Hepatocyte (in vitro differentiated cells): ENCODE measurements around the gene PITHD1. TPM values are rescaled to one million over a fixed set of nuclear protein-coding genes. Genes with fewer than 3 reads are reported as not detected.

ENCODE experiments used
- DNase-seq: peaks from one replicate; pipeline ENCODE4 v3.0.0-alpha.2; 2016; ENCODE audit warnings: low spot score
- H2AFZ ChIP-seq: fragments of 200-600 bp; sonication (generic); 2 replicates; pipeline ENCODE4 v1.6.0; 2016; ENCODE audit warnings: antibody characterized with exemption, mild to moderate bottlenecking
- H3K27ac ChIP-seq: fragments of 200-600 bp; sonication (generic); 2 replicates; pipeline ENCODE4 v1.5.1; 2016; ENCODE audit warnings: mild to moderate bottlenecking
- H3K27me3 ChIP-seq: fragments of 200-600 bp; sonication (generic); 2 replicates; pipeline ENCODE4 v1.6.1; 2016
- H3K36me3 ChIP-seq: fragments of 200-600 bp; sonication (generic); replicated peaks from 2 replicates; pipeline ENCODE4 v1.5.1; 2016; ENCODE audit warnings: low read depth; ENCODE audit not compliant: insufficient read depth
- H3K4me1 ChIP-seq: fragments of 200-600 bp; sonication (generic); 2 replicates; pipeline ENCODE4 v1.5.1; 2016; ENCODE audit warnings: mild to moderate bottlenecking, moderate library complexity; ENCODE audit not compliant: insufficient read depth
- H3K4me2 ChIP-seq: fragments of 200-600 bp; sonication (generic); 2 replicates; pipeline ENCODE4 v1.6.0; 2016
- H3K4me3 ChIP-seq: fragments of 200-600 bp; sonication (generic); 2 replicates; pipeline ENCODE4 v1.5.1; 2016; ENCODE audit warnings: mild to moderate bottlenecking
- H3K79me2 ChIP-seq: fragments of 200-600 bp; sonication (generic); 2 replicates; pipeline ENCODE4 v1.6.0; 2017; ENCODE audit warnings: mild to moderate bottlenecking
- H3K9me2 ChIP-seq: fragments of 200-600 bp; sonication (generic); replicated peaks from 2 replicates; pipeline ENCODE4 v1.6.0; 2017; ENCODE audit warnings: mild to moderate bottlenecking; ENCODE audit not compliant: insufficient read depth
- H3K9me3 ChIP-seq: fragments of 200-600 bp; sonication (generic); 2 replicates; pipeline ENCODE4 v1.5.1; 2016; ENCODE audit warnings: low read depth, mild to moderate bottlenecking
- H4K20me1 ChIP-seq: fragments of 200-600 bp; sonication (generic); 2 replicates; pipeline ENCODE4 v1.6.0; 2016; ENCODE audit warnings: mild to moderate bottlenecking; ENCODE audit not compliant: insufficient read depth, poor library complexity, severe bottlenecking
- CTCF ChIP-seq: fragments of 200-600 bp; sonication (generic); IDR thresholded peaks from 2 replicates; pipeline ENCODE4 v1.5.1; 2016; ENCODE audit warnings: antibody characterized with exemption, mild to moderate bottlenecking; ENCODE audit not compliant: poor library complexity
- EZH2 ChIP-seq: fragments of 200-600 bp; sonication (generic); IDR thresholded peaks from 2 replicates; pipeline ENCODE4 v1.6.1; 2016; ENCODE audit warnings: antibody characterized with exemption, mild to moderate bottlenecking, borderline replicate concordance
- EZH2phosphoT487 ChIP-seq: fragments of 200-600 bp; sonication (generic); IDR thresholded peaks from one replicate; pipeline ENCODE4 v1.6.1; 2018; ENCODE audit warnings: antibody characterized with exemption, mild to moderate bottlenecking, low read depth, moderate library complexity; ENCODE audit not compliant: unreplicated experiment, severe bottlenecking
- WGBS: methylation state at CpG from one replicate; pipeline ENCODE4 v1.1.6; 2016; ENCODE audit warnings: low lambda C conversion rate; ENCODE audit errors: missing lambda C conversion rate; 5-methylcytosine and 5-hydroxymethylcytosine counted together
- polyA plus RNA-seq: library from polyadenylated mRNA; unstranded; fragments of >200 nt; fragmentation: Nextera tagmentation; extraction: Ambion mirVana; gene quantifications from 2 replicates; pipeline ENCODE4 v1.2.1, GENCODE V29; 2016
- total RNA-seq: library from RNA; depleted of rRNA; stranded (reverse); fragments of >200 nt; gene quantifications from 2 replicates; pipeline ENCODE4 v1.2.3, GENCODE V29; 2014

PITHD1 gene
- total and polyA plus RNA-seq, 2 experiments from 2014 or later: 29.3 to 49.4 TPM

- Histone ChIP-seq H3K4me2 (no peak overlapping the region), H3K27ac (no peak overlapping the region), H3K79me2 (no peaks in the 10 kb centered on the region), H2AFZ (no peak overlapping the region), H4K20me1 (no peaks in the 10 kb centered on the region), H3K9me3 (no peaks in the 10 kb centered on the region), H3K27me3 (peaks cover 9% of the 10 kb centered on the region), H3K4me3 (no peak overlapping the region), H3K36me3 (no peaks in the 10 kb centered on the region), H3K4me1 (no peaks in the 10 kb centered on the region), H3K9me2 (no peaks in the 10 kb centered on the region)
- TF ChIP-seq EZH2 (no peak), EZH2phosphoT487 (no peak), CTCF (no peak)
- DNase-seq: no peak
- 85% methylated on average over 3 of the region's 3 CpGs for WGBS
These were observed 57.8 kb downstream of the PITHD1 start for GRCh38 chr1:23836037-23836436.

Other genes with a start within 250 kb of the PITHD1 start
- gene E2F2, start 247.2 kb upstream of the PITHD1 start, total RNA-seq: 0.76 and 1.2 TPM in 2 replicates
- 0.21 and 0.85 TPM in 2 replicates for gene E2F2, start 247.2 kb upstream of the PITHD1 start, polyA plus RNA-seq
- 155 and 186 TPM in 2 replicates for gene ID3, start 218.9 kb upstream of the PITHD1 start, total RNA-seq
- gene ID3, start 218.9 kb upstream of the PITHD1 start, polyA plus RNA-seq: 314 and 336 TPM in 2 replicates
- 828 and 862 TPM in 2 replicates for gene RPL11, start 86.6 kb upstream of the PITHD1 start, total RNA-seq
- 526 and 593 TPM in 2 replicates for gene RPL11, start 86.6 kb upstream of the PITHD1 start, polyA plus RNA-seq
- gene ELOA, start 34.9 kb upstream of the PITHD1 start, total RNA-seq: 25.6 and 28.3 TPM in 2 replicates
- gene ELOA, start 34.9 kb upstream of the PITHD1 start, polyA plus RNA-seq: 26.0 and 27.0 TPM in 2 replicates
- 73.2 and 108 TPM in 2 replicates for gene LYPLA2, start 12.7 kb downstream of the PITHD1 start, total RNA-seq
- gene LYPLA2, start 12.7 kb downstream of the PITHD1 start, polyA plus RNA-seq: 162 and 163 TPM in 2 replicates
- gene GALE, start 22.3 kb downstream of the PITHD1 start, total RNA-seq: 73.6 and 89.9 TPM in 2 replicates
- gene GALE, start 22.3 kb downstream of the PITHD1 start, polyA plus RNA-seq: 114 and 117 TPM in 2 replicates
- 78.5 and 87.5 TPM in 2 replicates for gene HMGCL, start 47.0 kb downstream of the PITHD1 start, total RNA-seq
- gene HMGCL, start 47.0 kb downstream of the PITHD1 start, polyA plus RNA-seq: 79.0 and 90.7 TPM in 2 replicates
- gene FUCA1, start 89.9 kb downstream of the PITHD1 start, total RNA-seq: 59.0 and 69.4 TPM in 2 replicates
- 55.3 and 74.2 TPM in 2 replicates for gene FUCA1, start 89.9 kb downstream of the PITHD1 start, polyA plus RNA-seq
- gene CNR2, start 134.9 kb downstream of the PITHD1 start, total RNA-seq: not detected in 2 replicates
- gene CNR2, start 134.9 kb downstream of the PITHD1 start, polyA plus RNA-seq: not detected in 2 replicates
- gene PNRC2, start 181.4 kb downstream of the PITHD1 start, total RNA-seq: 107 and 122 TPM in 2 replicates
- 65.8 and 75.4 TPM in 2 replicates for gene PNRC2, start 181.4 kb downstream of the PITHD1 start, polyA plus RNA-seq
- gene SRSF10, start 201.9 kb downstream of the PITHD1 start, total RNA-seq: 125 and 127 TPM in 2 replicates
- 113 and 131 TPM in 2 replicates for gene SRSF10, start 201.9 kb downstream of the PITHD1 start, polyA plus RNA-seq